Body of pancreas (tissue), 4 donors: ENCODE measurements around the gene SYCP2L. TPM values are rescaled to one million over a fixed set of nuclear protein-coding genes. Genes with fewer than 3 reads are reported as not detected.

Experiments used
- ATAC-seq: fragments of 150-250 bp; one replicate; pipeline ENCODE4 v1.9.1; 2016
- DNase-seq, 4 donors: peaks; one replicate each; pipeline ENCODE4 v3.0.0-alpha.2; 2019
- H3K27ac ChIP-seq, 4 donors: fragments of 200-600 bp; sonication (generic); 1 replicate in 3 of 4; 2 replicates in 1 of 4; pipeline versions ENCODE4 v1.5.1 to v1.6.1; 2016 to 2019; ENCODE audit warnings: mild to moderate bottlenecking in 1 of 4, mixed read lengths in 1 of 4, moderate library complexity in 1 of 4
- H3K27me3 ChIP-seq, 2 donors: fragments of 200-600 bp; sonication (generic); one replicate each; pipeline ENCODE4 v1.6.0; 2016; ENCODE audit warnings: mild to moderate bottlenecking in 1 of 2
- H3K36me3 ChIP-seq, 2 donors: fragments of 200-600 bp; sonication (generic); replicated peaks in 1 of 2; 2 replicates each; pipeline ENCODE4 v1.5.1; 2016; ENCODE audit warnings: low read depth in 2 of 2; ENCODE audit not compliant: insufficient read depth in 1 of 2
- H3K4me1 ChIP-seq: fragments of 200-600 bp; sonication (generic); one replicate; pipeline ENCODE4 v1.6.0; 2016
- H3K4me3 ChIP-seq, 2 donors: fragments of 200-600 bp; sonication (generic); 1 replicate in 1 of 2; 2 replicates in 1 of 2; pipeline ENCODE4 v1.5.1; 2016 to 2019
- H3K9me3 ChIP-seq, 3 donors: fragments of 200-600 bp; sonication (generic); 1 replicate in 2 of 3; 2 replicates in 1 of 3; pipeline ENCODE4 v1.5.1; 2016
- POLR2A ChIP-seq, 3 donors: fragments of 450-650 bp; IDR thresholded peaks; one replicate each; pipeline ENCODE4 v1.6.1; 2016; ENCODE audit warnings: antibody characterized with exemption in 3 of 3, mild to moderate bottlenecking in 2 of 3
- WGBS, 2 donors: methylation state at CpG; one replicate each; pipeline ENCODE4 v1.1.5; 2017; 5-methylcytosine and 5-hydroxymethylcytosine counted together
- intact Hi-C: fragments of 100-400 bp; cut with DNase I; formaldehyde crosslinking; loops from one replicate; pipeline ENCODE4 v1.15.1; 2023
- total RNA-seq, 2 donors: library from RNA; depleted of rRNA; stranded (reverse); fragments of >200 nt; gene quantifications; one replicate each; pipeline ENCODE4 v1.1.0, GENCODE V29; 2016
- TF ChIP-seq, protein P1 (sequence below), 7 experiments: fragments of 450-650 bp in 4 of 7; fragments of 200-600 bp in 3 of 7; sonication (generic) in 3 of 7; IDR thresholded peaks; one replicate each; pipeline ENCODE4 v1.5.1; 2016 to 2019; ENCODE audit warnings: antibody characterized with exemption in 7 of 7

The SYCP2L gene
- 1 to 10 TPM; 2.1 to 3.3 TPM for total RNA-seq

- Histone ChIP-seq H3K27ac (peak within 1 kb of the TSS in 2 of 4 donors; percentile 45 to 65), H3K4me3 (peak within 1 kb of the TSS in 1 of 2 donors; percentile 33), H3K36me3 (no peaks in the 10 kb centered on the region), H3K4me1 (peaks cover 18% of the 10 kb centered on the region), H3K9me3 (no peaks in the 10 kb centered on the region), H3K27me3 (peaks cover 0 to 28% of the 10 kb centered on the region in 2 donors)
- 3 to 5% methylated on average over 20 to 57 of the region's 58 CpGs for WGBS, 2 donors
- ATAC-seq: peak; percentile 75
- TF ChIP-seq POLR2A (IDR thresholded peaks at IDR 0.05): peak in 2 of 3 donors; percentile 42 to 49
- TF ChIP-seq, protein P1, sequence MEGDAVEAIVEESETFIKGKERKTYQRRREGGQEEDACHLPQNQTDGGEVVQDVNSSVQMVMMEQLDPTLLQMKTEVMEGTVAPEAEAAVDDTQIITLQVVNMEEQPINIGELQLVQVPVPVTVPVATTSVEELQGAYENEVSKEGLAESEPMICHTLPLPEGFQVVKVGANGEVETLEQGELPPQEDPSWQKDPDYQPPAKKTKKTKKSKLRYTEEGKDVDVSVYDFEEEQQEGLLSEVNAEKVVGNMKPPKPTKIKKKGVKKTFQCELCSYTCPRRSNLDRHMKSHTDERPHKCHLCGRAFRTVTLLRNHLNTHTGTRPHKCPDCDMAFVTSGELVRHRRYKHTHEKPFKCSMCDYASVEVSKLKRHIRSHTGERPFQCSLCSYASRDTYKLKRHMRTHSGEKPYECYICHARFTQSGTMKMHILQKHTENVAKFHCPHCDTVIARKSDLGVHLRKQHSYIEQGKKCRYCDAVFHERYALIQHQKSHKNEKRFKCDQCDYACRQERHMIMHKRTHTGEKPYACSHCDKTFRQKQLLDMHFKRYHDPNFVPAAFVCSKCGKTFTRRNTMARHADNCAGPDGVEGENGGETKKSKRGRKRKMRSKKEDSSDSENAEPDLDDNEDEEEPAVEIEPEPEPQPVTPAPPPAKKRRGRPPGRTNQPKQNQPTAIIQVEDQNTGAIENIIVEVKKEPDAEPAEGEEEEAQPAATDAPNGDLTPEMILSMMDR (IDR thresholded peaks at IDR 0.05): peak in 5 of 7 experiments; percentile 14 to 49 (median 37)
- intact Hi-C loops: no loop called here
- DNase-seq: peak; percentile 45 to 69 (median 46)
Measured at GRCh38 chr6:10886691-10887502, at the start of gene SYCP2L. Gene SYCP2L, plus strand, starts transcription at chr6:10887052. Its CDS starts 75 bp downstream, at chr6:10887127.

DNA sequence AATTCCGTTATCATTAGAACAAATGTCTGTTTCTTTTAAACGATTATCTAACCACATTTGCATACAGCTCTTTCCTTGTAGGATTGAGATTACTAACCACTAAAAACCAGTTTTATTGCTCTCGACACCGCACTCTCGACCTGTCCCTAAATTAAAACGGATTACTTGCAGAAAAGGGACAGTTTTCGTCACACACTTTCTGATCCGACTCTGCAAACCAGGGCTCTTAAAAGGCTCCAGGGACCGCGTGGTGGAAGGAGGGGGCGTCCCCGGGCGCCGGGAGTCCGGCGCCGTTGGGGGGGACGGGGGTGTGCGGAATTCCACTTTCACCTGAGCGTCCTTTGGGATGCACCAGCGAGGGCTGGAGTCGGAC lies 49.2 kb upstream of the SYCP2L start:
- Histone ChIP-seq H3K9me3 (no peaks in the 10 kb centered on the region), H3K36me3 (no peaks in the 10 kb centered on the region), H3K27ac (peak overlapping the region in 3 of 4 donors; percentile 49 to 89 (median 89)), H3K4me3 (peak overlapping the region in 1 of 2 donors; percentile 36), H3K4me1 (peaks cover 21% of the 10 kb centered on the region), H3K27me3 (no peaks in the 10 kb centered on the region)
- 0 to 1% methylated on average over 21 to 22 of the region's 22 CpGs for WGBS, 2 donors
- TF ChIP-seq, protein P1 (IDR thresholded peaks at IDR 0.05): no peak
- no peak for TF ChIP-seq POLR2A (IDR thresholded peaks at IDR 0.05)
- ATAC-seq (peak; percentile 3), DNase-seq (peak; percentile 4 to 32 (median 20))
- intact Hi-C loops: no loop called here

DNA sequence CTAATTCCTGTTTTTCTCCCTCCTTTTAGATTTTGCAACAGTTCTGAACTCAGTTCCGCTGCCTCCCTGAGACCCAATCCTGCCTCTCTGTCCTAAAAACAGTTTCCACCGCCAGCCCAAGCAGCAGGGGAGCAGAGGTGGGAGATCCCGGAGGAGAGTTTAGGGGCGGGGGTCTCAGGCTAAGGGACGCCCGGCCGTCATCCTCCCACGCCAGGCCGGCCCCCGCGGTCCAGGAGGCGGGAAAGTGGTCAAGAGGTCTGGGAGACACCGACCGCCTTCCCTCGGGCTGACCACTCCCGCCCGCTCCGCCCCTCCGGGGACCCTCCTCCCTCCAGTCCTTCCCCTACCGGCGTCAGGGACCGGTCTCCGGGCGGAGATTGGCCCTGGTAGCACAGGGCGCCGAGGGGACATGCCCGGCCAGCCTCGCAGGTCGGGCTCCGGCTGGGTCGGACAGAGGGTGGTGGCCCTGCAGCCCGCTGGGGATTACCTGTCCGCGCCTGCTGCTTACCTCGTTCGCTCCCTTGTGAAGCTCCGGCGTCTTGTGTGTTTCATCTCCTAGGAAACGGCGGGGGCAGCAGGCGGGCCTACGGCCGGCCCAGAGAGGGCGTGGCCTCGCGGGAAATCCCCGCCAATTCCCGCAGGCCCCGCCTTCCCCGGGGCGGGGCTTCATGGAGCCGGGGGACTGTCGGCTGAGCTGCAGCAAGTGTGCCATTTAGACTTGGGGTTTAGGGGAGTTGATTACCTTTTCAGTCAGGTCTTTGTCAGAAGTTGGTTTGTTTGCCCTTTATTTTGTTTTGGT lies 48.7 kb upstream of the SYCP2L start, which contains the start of gene MAK:
Gene MAK (minus strand): TSS at position 545 of the 799 bp plus-strand sequence. CDS start 7,891 bp downstream, outside the sequence.
- intact Hi-C loops: no loop called here
- H3K4me3 ChIP-seq: peak within 1 kb of the TSS; percentile 0 to 36
- peaks cover 21% of the 10 kb centered on the region for H3K4me1 ChIP-seq
- 0 to 2% methylated on average over 14 to 42 of the region's 53 CpGs for WGBS, 2 donors
- H3K27me3 ChIP-seq: no peaks in the 10 kb centered on the region
- H3K36me3 ChIP-seq: no peaks in the 10 kb centered on the region
- peak; percentile 97 for ATAC-seq
- DNase-seq: peak; percentile 91 to 94 (median 92)
- H3K9me3 ChIP-seq: no peaks in the 10 kb centered on the region
- peak in 2 of 3 donors; percentile 78 to 92 for TF ChIP-seq POLR2A (IDR thresholded peaks at IDR 0.05)
- TF ChIP-seq, protein P1 (IDR thresholded peaks at IDR 0.05): no peak
- H3K27ac ChIP-seq: peak within 1 kb of the TSS in 3 of 4 donors; percentile 49 to 89 (median 89)

- DNase-seq (no peak), ATAC-seq (peak; percentile 58)
- peak overlapping the region in 2 of 4 donors; percentile 89 for H3K27ac ChIP-seq
- intact Hi-C loops: no loop called here
- 35 to 52% methylated on average over 8 of the region's 8 CpGs for WGBS, 2 donors
- H3K27me3 ChIP-seq: no peaks in the 10 kb centered on the region
- H3K4me1 ChIP-seq: peaks cover 21% of the 10 kb centered on the region
- H3K36me3 ChIP-seq: no peaks in the 10 kb centered on the region
- H3K4me3 ChIP-seq: peak overlapping the region in 1 of 2 donors; percentile 36
- no peak for TF ChIP-seq POLR2A (IDR thresholded peaks at IDR 0.05)
- TF ChIP-seq, protein P1 (IDR thresholded peaks at IDR 0.05): no peak
- peaks cover 0 to 3% (median 0%) of the 10 kb centered on the region in 3 donors for H3K9me3 ChIP-seq
Measured at GRCh38 chr6:10838794-10839333, 48.0 kb upstream of the SYCP2L start.
